Fibroblast of the aortic adventitia (primary cell): ENCODE results near the gene FSIP1. TPM values are rescaled to one million over a fixed set of nuclear protein-coding genes. Genes with fewer than 3 reads are reported as not detected.

Experiments
- DNase-seq: peaks from one replicate; pipeline ENCODE4 v3.0.0-alpha.2; 2010; ENCODE audit warnings: low read depth
- H3K4me3 ChIP-seq: 2 replicates; pipeline ENCODE4 v1.5.1; 2011; ENCODE audit warnings: low read depth, mild to moderate bottlenecking, control low read depth, low read length, moderate library complexity
- total RNA-seq: library from RNA; depleted of rRNA; stranded (reverse); fragments of >200 nt; gene quantifications from 2 replicates; pipeline ENCODE4 v1.2.3, GENCODE V29; 2012; ENCODE audit warnings: low replicate concordance
- TF ChIP-seq, protein P1 (sequence below): IDR thresholded peaks from 2 replicates; pipeline ENCODE4 v1.5.1; 2011; ENCODE audit warnings: mild to moderate bottlenecking, low read length, control low read depth, inconsistent platforms; ENCODE audit not compliant: insufficient read depth

The FSIP1 gene
- total RNA-seq, 1 donor = 4.2 TPM

DNA sequence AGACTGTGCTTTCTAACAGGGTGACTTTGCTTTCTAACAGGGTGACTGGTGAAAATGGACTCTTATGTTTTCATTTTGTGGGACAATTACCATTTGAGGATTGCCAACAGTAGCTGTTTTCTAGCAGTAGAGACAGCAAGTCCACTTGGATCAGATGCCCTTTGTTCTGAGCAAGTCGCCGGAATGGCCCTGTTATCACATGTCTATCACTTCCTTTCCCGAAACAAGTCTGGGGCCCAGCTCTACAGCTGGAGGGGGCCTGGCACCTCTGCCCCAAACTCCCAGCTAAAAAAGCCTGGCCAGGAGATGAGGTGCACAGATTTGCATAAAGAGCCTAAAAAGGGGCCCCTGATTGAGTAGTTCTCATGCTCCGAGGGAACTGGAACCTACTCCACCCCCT is 157.2 kb downstream of the FSIP1 start:
- no peak for DNase-seq
- TF ChIP-seq, protein P1, sequence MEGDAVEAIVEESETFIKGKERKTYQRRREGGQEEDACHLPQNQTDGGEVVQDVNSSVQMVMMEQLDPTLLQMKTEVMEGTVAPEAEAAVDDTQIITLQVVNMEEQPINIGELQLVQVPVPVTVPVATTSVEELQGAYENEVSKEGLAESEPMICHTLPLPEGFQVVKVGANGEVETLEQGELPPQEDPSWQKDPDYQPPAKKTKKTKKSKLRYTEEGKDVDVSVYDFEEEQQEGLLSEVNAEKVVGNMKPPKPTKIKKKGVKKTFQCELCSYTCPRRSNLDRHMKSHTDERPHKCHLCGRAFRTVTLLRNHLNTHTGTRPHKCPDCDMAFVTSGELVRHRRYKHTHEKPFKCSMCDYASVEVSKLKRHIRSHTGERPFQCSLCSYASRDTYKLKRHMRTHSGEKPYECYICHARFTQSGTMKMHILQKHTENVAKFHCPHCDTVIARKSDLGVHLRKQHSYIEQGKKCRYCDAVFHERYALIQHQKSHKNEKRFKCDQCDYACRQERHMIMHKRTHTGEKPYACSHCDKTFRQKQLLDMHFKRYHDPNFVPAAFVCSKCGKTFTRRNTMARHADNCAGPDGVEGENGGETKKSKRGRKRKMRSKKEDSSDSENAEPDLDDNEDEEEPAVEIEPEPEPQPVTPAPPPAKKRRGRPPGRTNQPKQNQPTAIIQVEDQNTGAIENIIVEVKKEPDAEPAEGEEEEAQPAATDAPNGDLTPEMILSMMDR = no peak
- H3K4me3 ChIP-seq = no peak overlapping the region

DNA sequence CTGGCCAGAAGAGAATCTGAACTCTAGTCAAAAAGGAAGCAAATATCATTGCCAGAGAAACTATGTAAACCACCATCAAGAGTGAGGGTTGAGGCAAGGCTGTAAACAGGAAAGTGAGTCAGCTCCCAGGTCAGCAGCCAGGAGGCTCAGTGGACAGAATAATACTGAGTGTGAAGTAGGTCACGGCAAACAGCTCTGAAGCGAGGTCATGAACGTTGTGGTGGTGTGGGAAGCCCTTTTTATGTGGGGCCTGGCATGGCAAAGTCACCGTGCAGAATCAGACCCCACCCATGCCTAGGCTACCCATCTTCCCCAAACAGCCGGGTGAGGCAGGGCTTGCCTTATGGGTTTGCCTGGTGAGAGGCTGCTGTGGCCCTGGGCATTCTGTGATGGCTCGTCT is 157.8 kb downstream of the FSIP1 start:
- peak; percentile 89 for DNase-seq
- TF ChIP-seq, protein P1 = peak; percentile 22
- H3K4me3 ChIP-seq = no peak overlapping the region

DNA sequence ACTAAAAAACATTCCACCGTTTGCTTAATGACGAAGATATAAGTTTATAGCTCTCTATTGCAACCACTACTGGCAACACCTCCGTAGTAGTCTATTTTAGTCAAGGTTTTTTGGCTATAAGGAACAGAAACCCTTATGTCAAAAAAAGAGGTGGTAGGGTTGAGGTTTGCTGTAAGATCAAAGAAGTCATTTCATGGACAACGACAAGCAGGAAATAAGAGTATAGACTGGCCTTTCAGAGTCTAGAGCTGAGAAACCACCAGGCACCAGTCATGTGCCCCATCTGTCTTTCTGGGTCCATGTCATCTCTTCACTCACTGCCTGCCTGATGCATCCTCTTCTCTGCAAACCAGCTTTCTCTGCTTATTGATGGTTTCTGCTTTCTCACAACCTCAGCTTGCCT is 159.1 kb downstream of the FSIP1 start:
- TF ChIP-seq, protein P1 = no peak
- no peak overlapping the region for H3K4me3 ChIP-seq
- no peak for DNase-seq

DNA sequence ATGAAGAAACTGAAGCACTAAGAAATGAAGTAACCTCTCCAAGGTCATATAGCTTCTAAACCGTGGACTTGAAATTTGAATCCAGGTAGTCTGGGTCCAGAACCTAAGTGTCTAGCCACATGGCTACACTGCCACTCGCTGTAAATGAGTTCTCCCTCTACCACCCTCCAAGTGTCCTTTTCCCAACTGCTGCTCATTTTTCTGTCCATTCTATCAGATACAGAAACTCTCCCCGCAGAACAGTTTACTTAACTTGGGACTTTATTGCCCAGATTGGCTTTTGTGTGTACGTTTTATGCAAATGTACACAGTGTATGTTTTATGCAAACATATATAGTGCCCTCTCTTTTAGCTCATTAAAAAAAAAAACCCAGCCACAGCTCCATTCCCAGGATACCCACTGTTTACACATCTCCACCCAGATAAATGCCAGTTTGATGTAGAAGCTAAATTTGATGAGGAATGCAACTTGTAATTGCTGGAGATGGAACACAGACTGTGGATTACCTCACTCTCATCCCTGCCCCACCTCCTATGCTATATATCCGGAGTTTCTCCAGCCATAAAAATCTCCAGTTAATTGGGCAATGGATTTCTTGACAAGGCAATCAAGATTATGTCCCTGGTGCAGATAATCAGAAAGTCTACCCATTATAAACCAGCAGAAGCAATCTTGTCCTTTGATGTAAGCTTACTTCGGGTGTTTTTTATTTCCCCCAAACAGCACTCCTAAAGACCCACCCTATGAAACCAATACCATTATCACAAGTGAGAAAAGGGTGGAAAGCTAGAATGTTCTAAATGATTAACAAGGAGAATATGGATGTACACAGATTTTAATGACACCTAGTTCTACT is 159.8 kb downstream of the FSIP1 start:
- TF ChIP-seq, protein P1 = no peak
- no peak for DNase-seq
- no peak overlapping the region for H3K4me3 ChIP-seq

DNA sequence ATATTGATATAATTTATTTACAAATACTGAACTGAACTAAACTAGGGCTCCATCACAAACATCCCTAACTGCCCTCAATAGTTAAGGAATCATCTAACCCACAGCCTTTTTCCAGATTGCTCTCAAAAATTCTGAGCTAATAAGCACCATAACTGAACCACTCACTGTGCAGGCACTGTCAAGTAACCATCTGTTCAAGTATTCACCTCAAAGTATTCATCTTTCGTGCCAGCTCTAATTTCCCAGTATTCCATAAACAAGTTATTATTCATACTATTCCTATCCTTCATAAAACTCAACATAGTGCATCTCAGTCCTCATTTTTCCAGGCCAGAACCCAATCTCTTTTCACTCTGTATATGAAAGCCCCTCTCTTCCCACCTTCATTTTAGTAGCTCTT is 160.7 kb downstream of the FSIP1 start:
- TF ChIP-seq, protein P1 = no peak
- no peak overlapping the region for H3K4me3 ChIP-seq
- no peak for DNase-seq

DNA sequence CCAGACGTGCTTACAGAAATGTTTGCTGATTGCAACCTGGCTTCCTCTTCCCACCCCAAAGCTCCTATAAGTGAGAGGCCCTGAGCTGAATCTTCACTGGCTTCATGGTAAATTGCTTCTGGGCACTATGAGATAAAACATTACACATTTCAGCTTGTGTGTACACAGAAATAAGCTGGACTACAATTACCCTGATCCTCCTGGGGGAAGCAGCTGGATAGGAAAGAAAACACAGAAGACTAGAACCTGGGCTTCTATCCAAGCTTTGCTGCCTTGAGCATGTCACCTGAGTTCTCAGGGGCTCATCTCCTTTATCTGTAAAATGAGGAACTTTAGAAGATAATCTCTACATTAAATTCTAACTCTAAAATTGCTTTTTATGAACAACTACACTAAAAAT is 161.4 kb downstream of the FSIP1 start:
- no peak overlapping the region for H3K4me3 ChIP-seq
- no peak for DNase-seq
- TF ChIP-seq, protein P1 = no peak
